RWPE2 (cell line): Measurements from ENCODE around the gene TSKU.
A peak's percentile ranks its signal among the peaks of the same experiment; 100 is the strongest.

Source experiments
- ATAC-seq: fragments of 200-7000 bp; cut with Tn5 transposase; 3 replicates; pipeline ENCODE4 v1.9.1; 2021; ENCODE audit warnings: low read depth
- DNase-seq: peaks from one replicate; pipeline ENCODE4 v3.0.0-alpha.2; 2020; ENCODE audit warnings: low spot score
- H3K27ac ChIP-seq: fragments of 450-650 bp; 2 replicates; pipeline ENCODE4 v1.5.1; 2017; ENCODE audit warnings: mild to moderate bottlenecking; ENCODE audit not compliant: poor library complexity, severe bottlenecking
- H3K27me3 ChIP-seq: fragments of 250-450 bp; sonication (Bioruptor Pico); 2 replicates; pipeline ENCODE4 v1.5.1; 2021; ENCODE audit warnings: mild to moderate bottlenecking, moderate library complexity; ENCODE audit not compliant: insufficient read depth, poor library complexity, severe bottlenecking
- H3K36me3 ChIP-seq: fragments of 250-450 bp; sonication (Bioruptor Pico); 2 replicates; pipeline ENCODE4 v1.5.1; 2020; ENCODE audit warnings: low read depth, mild to moderate bottlenecking, moderate library complexity
- H3K4me1 ChIP-seq: fragments of 250-450 bp; sonication (Bioruptor Pico); 2 replicates; pipeline ENCODE4 v1.5.1; 2021; ENCODE audit warnings: mild to moderate bottlenecking, moderate library complexity; ENCODE audit not compliant: insufficient read depth, poor library complexity, severe bottlenecking
- H3K4me3 ChIP-seq: fragments of 250-450 bp; sonication (Bioruptor Pico); 2 replicates; pipeline ENCODE4 v1.5.1; 2021; ENCODE audit warnings: mild to moderate bottlenecking, moderate library complexity; ENCODE audit not compliant: severe bottlenecking
- H3K9me3 ChIP-seq: fragments of 250-450 bp; sonication (Bioruptor Pico); 2 replicates; pipeline ENCODE4 v1.5.1; 2021; ENCODE audit warnings: mild to moderate bottlenecking, moderate library complexity; ENCODE audit not compliant: severe bottlenecking
- CTCF ChIP-seq: fragments of 450-650 bp; IDR thresholded peaks from one replicate; pipeline ENCODE4 v1.5.1; 2017; ENCODE audit warnings: mild to moderate bottlenecking, moderate library complexity; ENCODE audit not compliant: poor library complexity, severe bottlenecking

TSKU gene

GRCh38 chr11:76766521-76766920 is 16.6 kb upstream of the TSKU start:
- Histone ChIP-seq H3K4me1 (peaks cover 33% of the 10 kb centered on the region), H3K36me3 (no peaks in the 10 kb centered on the region), H3K4me3 (no peak overlapping the region), H3K27me3 (no peaks in the 10 kb centered on the region), H3K27ac (no peak overlapping the region), H3K9me3 (no peaks in the 10 kb centered on the region)
- no peak for TF ChIP-seq CTCF
- DNase-seq (no peak), ATAC-seq (no peak)

GRCh38 chr11:76767659-76768058 is 15.5 kb upstream of the TSKU start:
- DNase-seq (no peak), ATAC-seq (no peak)
- Histone ChIP-seq H3K9me3 (no peaks in the 10 kb centered on the region), H3K36me3 (no peaks in the 10 kb centered on the region), H3K4me1 (peaks cover 33% of the 10 kb centered on the region), H3K27ac (no peak overlapping the region), H3K4me3 (no peak overlapping the region), H3K27me3 (no peaks in the 10 kb centered on the region)
- TF ChIP-seq CTCF = no peak

- DNase-seq = no peak
- peak; percentile 31; the same call in 2 of the 3 replicates for ATAC-seq
- Histone ChIP-seq H3K4me3 (no peak overlapping the region), H3K36me3 (no peaks in the 10 kb centered on the region), H3K9me3 (no peaks in the 10 kb centered on the region), H3K4me1 (peaks cover 33% of the 10 kb centered on the region), H3K27ac (no peak overlapping the region), H3K27me3 (no peaks in the 10 kb centered on the region)
- TF ChIP-seq CTCF = no peak
Measured at GRCh38 chr11:76768088-76768908, 14.9 kb upstream of the TSKU start.

- TF ChIP-seq CTCF = no peak
- Histone ChIP-seq H3K4me1 (peaks cover 31% of the 10 kb centered on the region), H3K4me3 (no peak overlapping the region), H3K9me3 (no peaks in the 10 kb centered on the region), H3K27me3 (no peaks in the 10 kb centered on the region), H3K36me3 (no peaks in the 10 kb centered on the region), H3K27ac (no peak overlapping the region)
- no peak for ATAC-seq
- DNase-seq = no peak
Measured at GRCh38 chr11:76768909-76769560, 14.1 kb upstream of the TSKU start.
